ENCODE data around the gene GPER1.
"Not testable (repeated sequence)": the region's sequence is repeated elsewhere in the genome, so short reads cannot be mapped to it uniquely, and the experiment has no call there.

GPER1 gene

GRCh38 chr7:1071731-1072254 lies 16.1 kb upstream of the GPER1 start:
- DNase-seq: no peak

GRCh38 chr7:1073142-1073977 lies 14.6 kb upstream of the GPER1 start:
- no peak for DNase-seq

- not testable (repeated sequence) for DNase-seq
These were observed 13.9 kb upstream of the GPER1 start for GRCh38 chr7:1074018-1074417.

- no peak for DNase-seq
These were observed 13.1 kb upstream of the GPER1 start for GRCh38 chr7:1074593-1075431.

- DNase-seq: no peak
These were observed 11.5 kb upstream of the GPER1 start for GRCh38 chr7:1076184-1077072.

GRCh38 chr7:1078519-1078918 lies 9.4 kb upstream of the GPER1 start:
- no peak for DNase-seq

GRCh38 chr7:1078985-1079384 lies 8.9 kb upstream of the GPER1 start:
- DNase-seq: no peak

- DNase-seq: no peak
These were observed 8.4 kb upstream of the GPER1 start for GRCh38 chr7:1079546-1079945.

GRCh38 chr7:1080252-1080920 lies 7.5 kb upstream of the GPER1 start:
- no peak for DNase-seq

- DNase-seq: no peak
These were observed 7.0 kb upstream of the GPER1 start for GRCh38 chr7:1080921-1081255.

- no peak for DNase-seq
These were observed 6.6 kb upstream of the GPER1 start for GRCh38 chr7:1081336-1081735.

- DNase-seq: no peak
These were observed 5.9 kb upstream of the GPER1 start for GRCh38 chr7:1081931-1082401.

GRCh38 chr7:1083729-1084657 lies 3.9 kb upstream of the GPER1 start:
- no peak for DNase-seq

GRCh38 chr7:1085266-1085665 lies 2.6 kb upstream of the GPER1 start:
- no peak for DNase-seq

GRCh38 chr7:1085910-1086421 lies 1.9 kb upstream of the GPER1 start:
- DNase-seq: no peak

- peak; percentile 75 for DNase-seq
These were observed 1.1 kb upstream of the GPER1 start for GRCh38 chr7:1086588-1087464.

GRCh38 chr7:1087465-1087814 lies 473 bp upstream of the GPER1 start:
- DNase-seq: no peak

GRCh38 chr7:1090236-1090635 lies 2.3 kb downstream of the GPER1 start:
- no peak for DNase-seq

- DNase-seq: no peak
These were observed 3.1 kb downstream of the GPER1 start for GRCh38 chr7:1090686-1091643.
